ENCODE data around the gene MUSTN1.

Gene MUSTN1

GRCh38 chr3:52851348-52851747 lies 16.5 kb upstream of the MUSTN1 start:
- peak; percentile 74 for DNase-seq

- no peak for DNase-seq
Observed at GRCh38 chr3:52849656-52850055, 14.8 kb upstream of the MUSTN1 start.

- DNase-seq = no peak
Observed at GRCh38 chr3:52848617-52849016, 13.8 kb upstream of the MUSTN1 start.

- DNase-seq = no peak
Observed at GRCh38 chr3:52847726-52848125, 12.9 kb upstream of the MUSTN1 start.

GRCh38 chr3:52847241-52847640 lies 12.4 kb upstream of the MUSTN1 start:
- no peak for DNase-seq

GRCh38 chr3:52846432-52846965 lies 11.7 kb upstream of the MUSTN1 start:
- peak; percentile 51 for DNase-seq

- DNase-seq = no peak
Observed at GRCh38 chr3:52845691-52846431, 11.0 kb upstream of the MUSTN1 start.

GRCh38 chr3:52845157-52845556 lies 10.3 kb upstream of the MUSTN1 start:
- DNase-seq = no peak

- no peak for DNase-seq
Observed at GRCh38 chr3:52844290-52844975, 9.6 kb upstream of the MUSTN1 start.

GRCh38 chr3:52843881-52844280 lies 9.1 kb upstream of the MUSTN1 start:
- DNase-seq = no peak

- DNase-seq = no peak
Observed at GRCh38 chr3:52843108-52843865, 8.5 kb upstream of the MUSTN1 start.

- DNase-seq = no peak
Observed at GRCh38 chr3:52842424-52842823, 7.6 kb upstream of the MUSTN1 start.

- DNase-seq = no peak
Observed at GRCh38 chr3:52841981-52842340, 7.1 kb upstream of the MUSTN1 start.

- DNase-seq = no peak
Observed at GRCh38 chr3:52841211-52841980, 6.6 kb upstream of the MUSTN1 start.

- DNase-seq = no peak
Observed at GRCh38 chr3:52839892-52840545, 5.2 kb upstream of the MUSTN1 start.

GRCh38 chr3:52839268-52839575 lies 4.4 kb upstream of the MUSTN1 start:
- DNase-seq = peak; percentile 35

GRCh38 chr3:52838561-52839267 lies 3.9 kb upstream of the MUSTN1 start:
- DNase-seq = no peak

GRCh38 chr3:52836986-52837385 lies 2.2 kb upstream of the MUSTN1 start:
- no peak for DNase-seq

- DNase-seq = no peak
Observed at GRCh38 chr3:52836471-52836845, 1.6 kb upstream of the MUSTN1 start.

- DNase-seq = no peak
Observed at GRCh38 chr3:52835766-52836470, 1.1 kb upstream of the MUSTN1 start.

- no peak for DNase-seq
Observed at GRCh38 chr3:52833202-52833601, 1.6 kb downstream of the MUSTN1 start.

Data from NCI-H82 (cell line).